Measurements from ENCODE around the gene IFT122.

IFT122 gene

DNA sequence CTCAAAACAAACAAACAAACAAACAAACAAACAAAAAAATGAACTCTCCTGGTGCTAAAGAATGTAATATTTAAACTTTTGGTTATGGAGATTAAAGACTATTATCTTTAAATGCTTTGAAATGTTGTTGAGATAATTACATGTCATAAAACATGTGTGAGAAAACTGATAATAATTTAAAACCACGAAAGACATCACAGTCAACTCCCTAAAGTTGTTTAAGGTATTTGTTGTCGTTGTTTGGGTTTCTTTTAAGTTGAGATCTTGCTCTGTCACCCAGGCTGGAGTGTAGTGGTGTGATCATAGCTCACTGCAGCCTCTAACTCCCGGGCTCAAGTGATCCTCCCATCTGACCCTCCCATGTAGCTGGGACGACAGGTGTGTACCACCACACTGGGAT lies 23.6 kb upstream of the IFT122 start:
- no peak for DNase-seq (ENCODE audit: low read depth)

DNA sequence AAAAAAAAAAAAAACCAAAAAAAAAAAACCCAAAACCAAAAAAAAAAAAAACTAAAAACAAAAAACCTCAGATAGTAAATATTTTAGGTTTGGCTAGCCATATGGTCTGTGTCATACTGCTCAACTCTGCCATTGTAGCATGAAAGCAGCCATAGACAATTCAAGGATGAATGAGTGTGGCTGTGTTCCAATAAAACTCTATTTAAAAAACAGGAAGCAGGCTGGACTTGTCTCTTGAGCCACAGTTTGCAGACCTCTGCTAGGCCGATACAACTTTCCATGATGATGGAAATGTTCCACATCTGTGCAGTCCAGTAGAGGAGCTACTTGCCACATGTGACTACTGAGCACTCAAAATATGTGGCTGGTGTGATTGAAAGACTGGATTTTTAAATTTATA lies 22.7 kb upstream of the IFT122 start:
- DNase-seq (ENCODE audit: low read depth), result no peak

DNA sequence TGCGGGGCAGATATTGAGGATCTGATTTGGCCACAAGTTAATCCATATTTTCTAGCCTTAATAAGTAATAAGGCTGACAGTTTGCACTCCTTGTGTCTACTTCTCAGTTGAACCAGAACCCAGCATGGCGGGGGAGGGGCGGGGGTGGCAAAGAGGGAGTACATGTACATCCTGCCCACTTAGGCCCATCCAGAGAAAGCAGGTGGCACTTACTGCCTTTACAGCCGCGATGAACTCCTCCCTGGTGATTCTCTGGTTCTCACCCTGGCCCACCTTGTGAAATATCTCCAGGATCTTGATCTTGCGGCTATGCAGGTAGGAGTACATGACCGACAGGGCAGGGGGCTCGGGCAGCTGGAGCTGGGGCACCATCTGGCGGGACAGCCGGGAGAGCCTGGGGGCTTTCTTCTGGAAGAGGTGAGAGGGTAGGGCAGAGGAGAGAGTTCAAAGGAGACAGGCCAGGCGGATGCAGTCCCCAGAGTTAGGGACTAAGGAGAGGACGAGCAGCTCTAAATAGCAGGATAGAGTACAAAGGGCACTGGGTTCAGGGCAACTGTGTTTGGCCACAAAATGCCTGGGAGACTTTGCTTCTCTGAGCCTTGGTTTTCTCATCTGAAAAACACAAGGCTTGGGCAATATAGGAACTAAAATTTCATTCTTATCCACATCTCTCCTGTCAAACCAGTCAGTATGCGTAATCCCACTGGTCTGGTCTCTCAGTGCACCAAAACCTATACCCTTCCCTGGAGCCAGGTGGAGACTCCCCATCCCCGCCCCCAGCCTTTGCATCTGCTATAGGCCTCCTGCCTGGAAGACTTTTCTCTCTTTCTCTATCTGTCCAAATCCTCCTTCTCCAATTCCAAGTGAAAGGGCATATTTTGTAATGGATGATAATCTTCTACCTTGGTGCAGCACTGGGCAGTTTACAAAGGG lies 21.7 kb upstream of the IFT122 start:
- DNase-seq (ENCODE audit: low read depth), result no peak

DNA sequence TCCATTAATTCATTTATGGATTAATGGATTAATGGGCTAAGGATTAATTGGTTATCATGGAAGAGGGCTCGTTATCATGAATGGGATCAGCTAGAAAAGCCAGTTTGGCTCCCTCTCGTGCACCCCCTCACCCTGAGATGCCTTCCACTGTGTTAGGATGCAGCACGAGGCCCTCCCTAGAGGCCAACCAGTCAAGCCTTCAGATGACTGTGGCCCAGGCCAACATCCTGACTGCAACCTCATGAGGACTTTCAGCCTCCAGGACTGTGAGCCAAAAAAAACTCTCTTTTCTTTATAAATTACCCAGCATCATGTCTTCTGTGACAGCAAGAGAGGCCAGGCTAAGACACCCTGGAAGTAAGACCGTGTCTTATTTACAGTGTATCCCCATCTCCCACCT lies 20.5 kb upstream of the IFT122 start:
- DNase-seq (ENCODE audit: low read depth), result no peak

DNA sequence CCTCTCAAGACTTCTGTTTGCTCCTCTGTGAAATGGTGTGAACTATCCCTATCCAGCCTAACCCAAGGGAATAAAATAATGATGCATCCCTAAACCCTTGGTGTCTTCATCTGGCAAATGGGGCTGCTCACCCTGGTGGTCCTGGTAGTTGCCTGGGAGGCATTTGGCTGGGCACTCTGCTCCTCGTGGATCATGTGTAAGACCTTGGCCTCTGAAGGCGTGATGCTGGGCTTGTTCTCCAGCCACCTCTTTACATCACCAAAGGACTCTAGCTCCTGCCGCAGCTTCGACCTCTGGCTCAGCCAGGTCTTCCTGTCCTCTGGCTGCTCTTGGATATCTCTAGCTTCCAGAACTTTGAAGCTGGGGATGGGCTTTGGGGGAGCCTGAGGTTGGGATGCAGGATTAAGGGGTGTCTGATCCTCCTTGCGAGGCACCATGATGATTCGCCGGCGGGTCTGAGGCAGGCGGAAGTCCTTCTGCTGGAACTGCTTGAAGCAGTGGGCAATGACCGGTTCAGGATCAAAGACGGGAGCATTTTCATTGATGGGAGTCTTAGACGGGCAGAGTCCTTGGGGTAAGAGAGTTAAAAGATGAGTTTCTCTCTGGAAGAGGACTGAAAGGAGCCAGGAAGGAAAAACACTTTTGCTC lies 18.7 kb upstream of the IFT122 start:
- DNase-seq (ENCODE audit: low read depth), result no peak

DNA sequence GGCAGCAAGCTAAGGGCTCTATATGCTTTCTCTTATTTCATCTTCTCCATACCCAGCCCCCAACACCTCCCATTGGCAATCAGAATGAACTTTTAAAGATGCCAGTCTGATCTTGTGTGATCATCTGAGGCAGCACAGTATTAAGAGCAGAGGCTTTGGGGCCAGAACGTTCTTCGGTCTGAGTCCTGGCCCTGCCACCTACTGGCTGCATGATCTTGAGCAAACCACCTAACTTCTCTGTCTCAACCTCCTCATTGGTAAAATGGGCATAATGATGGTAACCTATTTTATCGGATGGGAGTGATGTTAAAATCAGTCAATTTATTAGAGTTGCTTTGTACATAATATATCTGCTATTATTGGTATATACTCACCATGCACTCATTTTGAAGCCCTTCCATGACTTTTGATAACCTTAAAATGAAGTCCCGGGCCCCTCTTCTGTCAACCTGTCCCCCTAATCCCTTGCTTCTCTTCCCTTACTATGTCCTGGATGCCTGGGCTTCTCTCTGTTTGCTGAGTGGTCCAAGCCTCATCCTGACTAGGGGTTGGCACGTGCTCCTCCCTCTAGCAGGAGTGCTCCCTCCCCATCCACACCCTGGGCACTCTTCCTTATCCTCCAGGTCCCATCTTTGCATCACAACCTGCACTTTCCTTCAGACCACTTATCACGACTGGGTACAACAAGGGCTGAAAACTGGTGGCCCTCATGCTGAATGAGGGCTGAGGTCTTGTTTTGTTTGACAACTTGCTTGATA lies 17.9 kb upstream of the IFT122 start:
- DNase-seq (ENCODE audit: low read depth), result no peak

DNA sequence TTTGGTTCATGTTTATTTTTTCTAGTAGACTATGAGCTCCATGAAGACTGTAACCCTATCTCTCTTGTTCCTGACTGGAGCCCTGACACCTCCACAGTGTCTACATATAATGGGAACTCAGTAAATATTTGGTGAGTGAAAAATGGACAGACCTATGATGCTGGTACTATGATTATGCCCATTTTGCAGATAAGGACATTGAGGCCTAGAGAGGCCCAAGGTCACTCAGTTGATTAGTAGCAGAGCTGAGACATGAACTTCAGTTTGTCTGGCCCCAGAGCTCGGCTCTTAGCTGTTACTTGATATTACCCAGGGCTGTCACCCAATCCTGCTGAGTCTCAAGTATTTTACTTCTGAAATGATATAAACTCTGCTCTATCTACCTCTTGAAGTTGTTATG lies 17.1 kb upstream of the IFT122 start:
- no peak for DNase-seq (ENCODE audit: low read depth)

DNA sequence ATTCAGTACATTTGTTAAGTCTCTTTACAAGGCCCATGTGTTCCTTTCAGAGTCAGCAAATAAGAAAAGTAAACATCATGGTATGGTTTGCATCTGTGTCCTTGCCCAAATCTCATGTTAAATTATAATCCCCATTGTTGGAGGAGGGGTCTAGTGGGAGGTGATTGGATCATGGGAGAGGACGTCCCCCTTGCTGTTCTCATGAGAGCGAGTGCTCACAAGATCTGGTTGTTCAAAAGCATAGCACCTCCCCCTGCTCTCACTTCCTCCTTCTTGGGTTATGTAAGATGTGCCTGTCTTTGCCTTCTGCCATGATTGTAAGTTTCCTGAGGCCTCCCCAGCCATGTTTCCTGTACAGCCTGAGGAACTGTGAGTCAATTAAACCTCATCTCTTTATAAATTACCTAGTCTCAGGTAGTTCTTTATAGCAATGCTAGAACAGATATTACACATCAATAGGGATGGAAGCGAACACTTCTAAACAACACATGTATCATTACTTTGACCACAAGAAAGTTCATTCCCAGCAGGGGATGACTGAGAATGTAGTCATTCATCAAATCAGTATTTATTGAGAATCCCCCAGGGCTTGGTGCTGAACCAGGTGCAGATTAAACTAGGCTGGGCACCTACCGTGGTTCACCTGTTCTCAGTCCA lies 15.7 kb upstream of the IFT122 start:
- no peak for DNase-seq (ENCODE audit: low read depth)

DNA sequence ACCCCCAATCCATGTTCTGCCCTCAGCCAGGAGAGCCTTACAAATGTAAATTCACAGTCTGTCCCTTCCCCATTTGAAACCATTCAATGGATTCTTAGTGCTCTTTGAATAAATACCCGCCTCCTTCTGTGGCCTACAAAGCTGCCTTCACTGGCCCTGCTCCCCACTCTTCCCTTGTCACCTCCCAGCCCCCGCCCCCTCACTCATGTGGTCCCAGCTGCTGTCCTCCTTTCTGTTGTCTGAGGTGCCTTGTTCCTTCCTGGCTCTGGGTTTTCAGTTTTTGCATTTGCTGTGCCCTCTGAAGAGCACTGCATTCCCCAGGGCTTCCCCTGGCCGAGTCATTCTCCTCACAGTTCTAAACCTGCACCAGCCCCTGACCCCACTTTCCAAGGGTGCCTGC lies 14.8 kb upstream of the IFT122 start:
- DNase-seq (ENCODE audit: low read depth), result no peak

DNA sequence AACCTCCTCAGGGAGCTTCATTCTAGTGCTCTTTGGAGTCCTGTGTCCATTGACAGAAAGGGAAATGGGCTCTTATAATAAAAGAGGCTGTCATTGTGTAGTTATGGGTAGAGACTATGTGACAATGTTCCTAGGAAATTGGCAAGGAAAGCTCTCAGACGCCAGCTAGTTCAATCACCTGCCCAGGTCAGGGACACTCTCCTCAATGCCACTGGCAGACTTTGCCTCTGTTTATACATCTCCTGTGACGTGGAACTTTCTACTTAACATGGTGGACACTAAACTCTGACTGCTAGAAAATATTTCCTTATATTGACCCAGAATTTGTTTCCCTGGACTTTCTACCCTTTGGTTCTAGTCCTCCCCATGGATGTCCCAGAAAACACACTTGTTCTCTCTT lies 14.4 kb upstream of the IFT122 start:
- no peak for DNase-seq (ENCODE audit: low read depth)

DNA sequence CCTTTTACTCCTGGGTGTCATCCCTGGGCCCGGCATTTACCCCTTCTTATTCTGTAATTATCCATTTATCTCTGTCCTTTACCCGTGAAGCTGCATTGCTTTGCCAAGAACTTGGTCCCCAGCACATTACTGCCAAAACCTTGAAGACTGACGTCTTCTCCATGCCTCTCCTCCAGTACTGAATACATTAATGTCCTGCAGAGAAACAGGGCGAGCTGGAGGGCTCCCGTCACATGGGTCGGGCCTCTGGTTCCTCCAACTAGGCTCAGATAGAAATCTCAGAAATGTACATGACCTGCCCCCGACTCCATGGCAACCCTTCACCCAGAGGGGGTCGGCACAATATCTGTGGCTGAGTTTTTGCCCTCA lies 12.0 kb upstream of the IFT122 start:
- no peak for DNase-seq (ENCODE audit: low read depth)

DNA sequence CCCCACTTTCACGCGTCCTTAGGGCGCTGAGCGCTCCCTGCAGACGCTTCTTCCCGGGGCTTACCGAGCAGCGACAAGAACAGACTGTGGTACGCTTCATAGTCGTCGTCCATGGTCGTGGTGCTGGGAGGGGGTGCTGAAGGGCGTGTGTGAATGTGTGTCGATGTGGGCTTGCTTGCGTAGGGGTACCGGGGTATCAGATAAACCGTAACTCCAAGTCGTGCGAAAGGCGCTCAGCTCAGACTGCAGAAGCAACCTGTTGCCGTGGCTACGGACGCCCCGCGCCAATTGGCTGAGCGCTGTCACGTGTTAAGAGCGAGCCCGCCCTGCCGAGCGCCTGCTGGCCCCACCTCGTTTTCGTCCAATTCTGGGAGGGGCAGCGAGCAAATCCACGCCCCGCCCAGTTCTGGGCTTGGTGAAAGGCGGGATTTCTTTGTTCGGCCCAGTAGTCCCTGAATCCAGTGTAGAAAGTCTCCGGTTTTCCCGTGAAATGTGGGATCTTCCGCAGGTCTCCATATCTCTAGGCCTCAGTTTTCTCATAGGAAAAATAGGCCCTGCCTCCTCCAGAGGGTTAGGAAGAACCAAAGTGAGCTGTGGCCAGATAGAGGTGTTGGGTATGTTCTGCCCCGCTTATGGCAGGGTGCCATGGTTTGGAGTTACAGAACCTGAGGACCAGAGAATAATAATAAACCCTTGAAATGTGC lies 11.5 kb upstream of the IFT122 start, which contains the start of gene EFCAB12:
EFCAB12 (minus strand) TSS at position 261 of the 704 bp plus-strand sequence; CDS start at position 113, 148 bp downstream.
- peak; percentile 80 for DNase-seq (ENCODE audit: low read depth)

DNA sequence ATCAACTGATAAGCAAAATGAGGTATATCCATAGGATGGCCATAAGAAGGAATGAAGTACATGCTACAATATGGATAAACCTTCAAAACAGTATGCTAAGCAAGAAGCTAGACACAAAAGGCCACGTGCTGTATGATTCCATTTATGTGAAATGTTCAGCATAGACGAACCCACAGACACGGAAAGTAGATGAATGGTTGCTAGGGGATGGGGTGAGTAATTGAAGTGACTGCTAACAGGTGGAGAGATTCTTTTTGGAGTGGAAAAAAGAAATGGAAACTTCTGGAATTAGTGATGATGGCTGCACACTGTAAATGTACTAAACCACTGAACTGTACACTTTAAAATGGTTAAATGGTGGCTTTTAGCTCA lies 11.0 kb upstream of the IFT122 start:
- DNase-seq (ENCODE audit: low read depth), result no peak

DNA sequence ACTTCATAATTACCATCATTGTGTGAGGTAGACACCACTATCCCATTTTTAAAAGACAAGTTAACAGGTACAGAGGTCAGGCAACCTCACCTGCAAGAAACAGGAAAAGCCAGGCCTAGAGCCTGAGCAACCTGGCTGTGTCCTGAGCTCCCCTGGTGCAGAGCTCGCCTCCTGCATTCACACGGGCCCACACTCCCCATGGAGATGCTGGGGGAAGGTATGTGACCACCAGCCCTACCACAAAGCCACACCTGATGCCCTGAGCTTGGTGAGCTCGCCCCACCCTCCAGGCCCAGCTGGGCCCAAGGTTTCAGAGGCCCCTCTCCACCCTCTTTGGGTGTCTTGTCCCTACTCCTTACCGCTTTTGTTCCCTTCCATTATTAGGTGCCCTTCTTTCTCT lies 10.4 kb upstream of the IFT122 start:
- no peak for DNase-seq (ENCODE audit: low read depth)

DNA sequence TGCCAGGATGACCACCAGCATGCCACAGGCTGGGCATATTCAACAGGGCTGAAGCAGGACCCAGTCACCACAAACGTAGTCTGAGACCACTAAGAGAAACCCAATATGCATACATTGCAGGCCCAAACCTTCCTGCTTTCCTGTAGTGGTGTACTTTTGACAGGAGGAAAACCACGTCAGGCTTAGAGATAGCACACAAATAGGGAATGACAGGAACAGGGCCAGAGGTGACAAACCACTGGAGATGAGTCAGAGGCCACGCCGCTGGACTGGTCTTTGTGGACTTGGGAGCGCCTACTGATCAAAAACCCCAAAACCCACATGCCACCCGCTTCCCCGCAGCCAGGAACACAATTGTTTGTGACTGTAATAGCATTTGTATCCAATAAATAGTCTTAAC lies 8.0 kb upstream of the IFT122 start:
- no peak for DNase-seq (ENCODE audit: low read depth)

DNA sequence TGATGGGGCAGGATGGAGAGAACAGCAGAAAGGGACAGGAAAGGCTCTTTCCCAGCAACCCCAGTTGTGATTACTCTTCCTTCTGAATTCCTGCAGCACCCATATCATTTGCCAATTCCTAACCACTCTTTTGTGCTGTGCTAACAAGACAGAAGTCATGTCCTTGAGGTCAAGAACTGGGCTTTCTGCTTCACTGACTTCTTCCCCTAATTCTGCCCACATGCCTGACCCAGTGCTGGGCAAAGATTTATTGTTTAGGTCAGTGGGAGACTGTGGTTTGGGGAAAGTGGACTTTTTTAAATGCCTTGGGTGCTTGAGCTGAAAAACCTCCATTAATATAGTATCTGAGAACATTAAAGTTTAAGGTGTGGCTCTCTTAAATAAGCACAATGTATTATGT lies 7.4 kb upstream of the IFT122 start:
- no peak for DNase-seq (ENCODE audit: low read depth)

DNA sequence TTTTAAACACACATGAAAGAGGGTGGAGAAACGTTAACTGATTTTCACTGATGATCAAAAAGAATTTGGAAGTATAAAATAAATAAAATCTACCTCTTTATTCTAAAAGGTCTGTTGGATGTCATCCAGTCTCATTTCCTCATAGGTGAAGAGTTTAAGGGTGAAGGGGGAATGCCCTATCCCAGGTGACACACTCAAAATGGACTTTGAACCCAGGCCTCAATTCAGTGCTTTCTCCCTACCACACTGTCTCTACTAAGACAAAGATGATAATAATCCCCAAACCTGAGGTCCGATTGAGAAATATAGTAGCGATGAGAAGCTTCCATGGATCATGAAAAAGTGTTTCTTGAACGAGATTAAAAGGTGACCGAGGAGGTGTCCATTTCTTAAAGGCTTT lies 6.5 kb upstream of the IFT122 start:
- DNase-seq (ENCODE audit: low read depth), result no peak

DNA sequence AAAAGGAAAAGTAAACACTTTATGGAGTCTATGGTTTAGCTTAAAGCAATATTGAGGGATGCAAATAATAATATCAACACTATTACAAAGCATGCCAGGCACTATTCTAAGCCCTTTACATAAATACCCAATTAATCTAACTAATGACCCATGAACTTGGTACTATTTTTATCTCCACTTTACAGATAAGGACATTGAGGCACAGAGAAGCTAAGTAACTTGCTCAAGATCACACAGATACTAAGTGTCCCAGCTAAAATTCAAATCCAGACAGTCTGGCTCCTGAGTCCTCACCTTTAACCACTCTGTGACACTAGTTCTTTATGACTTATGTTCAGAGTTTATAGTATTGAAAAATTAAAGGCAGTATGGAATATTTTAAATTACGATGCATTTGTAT lies 5.9 kb upstream of the IFT122 start:
- DNase-seq (ENCODE audit: low read depth), result no peak

DNA sequence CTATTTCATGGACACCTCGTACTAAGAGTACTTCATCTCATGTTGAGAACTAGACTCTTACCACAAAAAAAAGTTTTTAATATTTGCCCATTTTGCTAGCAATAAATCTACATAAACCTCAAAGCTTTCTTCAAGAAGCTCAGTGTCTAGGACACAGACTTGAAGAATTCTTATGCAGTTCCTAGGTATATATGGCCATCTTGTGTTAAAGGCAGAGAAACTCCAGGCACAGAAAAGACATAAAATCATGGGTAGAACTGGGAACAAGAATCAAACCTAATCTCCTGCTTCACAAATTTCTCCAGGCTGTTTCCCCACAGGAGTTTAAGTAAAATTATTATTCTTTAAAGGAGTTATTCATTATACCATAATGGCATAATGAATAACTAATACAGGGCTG lies 4.7 kb upstream of the IFT122 start:
- DNase-seq (ENCODE audit: low read depth), result no peak

DNA sequence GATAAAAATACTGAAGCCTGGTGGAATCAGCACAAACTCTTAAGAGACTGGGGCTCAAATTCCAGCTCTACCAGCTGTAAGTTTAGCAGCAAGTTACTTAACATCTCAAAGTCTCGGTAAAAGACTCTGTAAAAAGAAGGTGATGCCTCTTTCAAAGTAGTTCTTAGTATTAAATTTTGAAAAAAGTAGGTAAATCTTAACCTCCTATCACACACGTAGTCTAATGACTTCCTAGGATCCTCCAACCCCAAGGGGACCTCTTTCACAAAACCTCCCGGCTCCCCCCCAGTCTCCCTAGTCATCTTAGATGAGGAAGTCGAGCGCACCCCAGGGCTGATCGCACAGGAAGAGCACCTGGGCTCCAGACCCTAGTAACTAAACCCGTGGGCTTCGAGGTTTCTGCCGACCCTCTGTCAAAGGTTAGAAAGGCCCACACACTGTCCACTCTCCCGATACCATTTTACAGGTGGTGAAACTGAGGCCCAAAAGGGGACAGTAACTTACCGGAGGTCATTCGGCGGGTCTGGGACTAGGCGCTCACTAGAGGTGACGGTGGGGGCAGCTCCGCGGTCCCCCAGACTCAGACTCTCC lies 703 bp upstream of the IFT122 start:
- peak; percentile 24 for DNase-seq (ENCODE audit: low read depth)

DNA sequence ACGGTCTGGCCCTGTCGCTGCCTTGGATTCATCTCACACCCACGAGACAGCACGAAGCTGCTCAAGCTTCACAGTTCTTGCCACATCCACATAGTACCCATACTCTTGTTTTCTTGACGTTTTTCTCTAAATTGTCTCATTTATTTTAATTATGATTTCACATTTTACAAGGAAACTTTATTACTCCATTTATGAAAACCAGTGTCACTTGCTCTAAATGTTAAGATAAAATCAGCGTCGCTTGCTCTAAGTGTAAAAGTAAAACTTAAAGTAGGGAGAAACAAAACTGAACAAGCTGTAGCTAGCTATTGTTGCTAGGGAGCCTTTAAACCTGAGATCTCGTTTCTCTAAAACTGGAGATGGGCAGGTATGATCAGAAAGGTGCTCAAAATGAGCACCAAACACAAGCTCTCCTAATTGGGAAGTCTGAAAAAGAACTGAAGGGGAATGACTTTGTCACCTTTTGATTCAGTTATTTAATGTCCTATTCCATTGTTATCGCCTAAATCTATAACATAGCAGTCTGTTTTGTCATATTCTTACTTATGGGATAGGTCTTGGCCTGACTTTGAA lies 680 bp downstream of the IFT122 start:
- no peak for DNase-seq (ENCODE audit: low read depth)

All from stimulated activated CD8-positive, alpha-beta memory T cell treated with anti-CD3 and anti-CD28 coated beads, Interleukin-4, amount 100 ng/mL, for 24 hours (primary cell).